Measurements from ENCODE around the gene ZHX3.
"Not testable (repeated sequence)": the region's sequence is repeated elsewhere in the genome, so short reads cannot be mapped to it uniquely, and the experiment has no call there.

Gene ZHX3

DNA sequence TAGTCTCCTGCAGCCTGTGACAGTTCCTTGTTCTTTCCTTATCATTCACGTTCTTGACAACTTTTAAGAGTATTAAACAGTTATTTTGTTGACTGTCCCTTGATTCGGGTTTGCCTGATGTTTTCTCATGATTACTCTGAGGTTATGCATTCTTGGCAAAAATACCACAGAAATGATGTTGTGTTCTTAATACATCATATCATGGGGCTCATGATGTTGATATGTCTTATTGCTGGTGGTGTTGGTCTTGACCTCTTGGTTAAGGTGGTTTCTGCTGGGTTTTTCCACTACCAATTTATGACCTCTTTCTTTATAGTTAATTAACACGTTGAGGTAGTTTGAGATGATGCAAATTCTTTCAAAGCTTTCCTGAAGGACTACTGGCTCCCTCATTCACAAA lies 59.1 kb downstream of the ZHX3 start:
- no peak for DNase-seq (ENCODE audit: low read depth in 2 of 2)

DNA sequence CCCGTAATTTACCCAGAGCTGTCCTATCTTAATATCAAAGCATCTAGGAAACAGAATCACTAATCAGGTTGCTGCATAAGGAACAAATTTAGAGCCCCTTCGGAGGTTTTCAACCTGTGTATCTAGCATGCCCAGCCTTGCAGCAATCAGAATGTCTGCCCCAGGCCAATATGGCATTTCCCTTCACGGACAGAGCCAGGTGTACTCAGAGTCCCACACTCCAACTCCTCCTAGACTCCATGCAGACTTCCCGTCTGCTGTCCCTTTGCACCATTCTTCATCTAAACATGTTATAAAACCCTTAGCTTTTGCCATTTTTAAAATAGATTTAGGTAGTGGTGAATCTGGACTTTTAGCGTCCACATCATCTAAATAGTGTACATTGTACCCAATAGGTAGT lies 61.0 kb downstream of the ZHX3 start:
- no peak for DNase-seq (ENCODE audit: low read depth in 2 of 2)

DNA sequence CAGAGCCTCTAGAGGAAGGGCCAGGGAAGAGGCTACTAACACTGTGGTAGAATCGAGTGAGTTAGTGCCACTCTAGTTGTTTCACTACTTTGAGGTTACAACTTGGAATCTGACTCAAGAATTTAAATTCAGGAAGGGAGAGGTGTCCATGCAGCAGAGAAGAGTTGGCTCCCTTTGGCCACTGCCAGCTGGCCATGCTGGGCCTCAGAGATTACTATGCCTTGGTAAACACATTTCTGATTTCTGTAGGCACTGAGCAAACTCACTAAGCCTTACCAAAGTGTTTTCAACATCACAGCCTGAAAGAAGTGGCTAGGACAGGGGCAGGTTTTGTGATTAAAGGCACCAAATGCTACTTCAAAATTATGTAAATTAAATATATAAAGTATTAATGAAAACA lies 61.9 kb downstream of the ZHX3 start:
- DNase-seq (ENCODE audit: low read depth in 2 of 2) = no peak

DNA sequence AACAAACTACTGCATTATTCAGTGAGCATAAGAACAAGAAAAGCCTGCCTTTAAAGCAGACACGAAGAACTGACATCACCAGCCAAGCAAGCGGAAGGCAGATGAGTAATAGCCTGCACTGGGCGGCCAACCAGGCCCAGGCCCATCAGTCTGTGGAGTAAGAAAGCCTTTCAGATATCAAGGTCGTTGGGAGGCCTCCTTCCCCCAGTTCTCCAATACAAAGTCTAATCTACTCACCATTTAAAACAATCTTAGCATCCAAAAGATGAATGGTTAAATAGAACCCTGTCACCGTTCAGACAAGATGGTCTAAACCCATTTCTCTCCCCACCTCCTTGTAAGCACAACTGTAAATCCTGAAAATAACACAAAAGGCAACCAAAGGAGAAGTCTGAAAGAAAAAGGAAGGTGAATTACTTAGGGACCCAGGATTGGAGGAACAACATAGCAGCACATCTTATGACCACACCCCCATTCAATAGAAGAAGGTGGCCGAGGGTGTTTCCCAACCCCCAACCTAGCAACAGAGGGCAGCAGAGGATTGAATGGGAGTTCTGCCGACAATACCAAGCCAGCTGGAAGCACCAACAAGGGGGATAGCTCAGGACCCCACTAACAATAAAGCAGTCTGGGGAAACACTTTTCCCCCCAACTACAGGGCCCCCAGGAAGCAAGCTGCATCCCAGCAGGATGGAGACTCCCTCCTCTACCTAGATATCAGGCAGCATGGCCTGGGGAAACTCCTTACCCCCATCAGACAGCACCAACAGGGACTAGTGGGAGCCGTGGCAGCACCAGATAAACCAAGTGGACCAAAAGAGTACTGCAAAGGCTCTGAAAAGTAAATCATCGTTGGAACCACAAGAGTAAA lies 67.9 kb downstream of the ZHX3 start:
- DNase-seq (ENCODE audit: low read depth in 2 of 2) = no peak

- no peak for DNase-seq (ENCODE audit: low read depth in 2 of 2)
These were observed 69.0 kb downstream of the ZHX3 start for GRCh38 chr20:41248368-41249024.

GRCh38 chr20:41247523-41248367 lies 69.8 kb downstream of the ZHX3 start:
- no peak for DNase-seq (ENCODE audit: low read depth in 2 of 2)

GRCh38 chr20:41245086-41245707 lies 72.3 kb downstream of the ZHX3 start:
- DNase-seq (ENCODE audit: low read depth in 2 of 2) = no peak

DNA sequence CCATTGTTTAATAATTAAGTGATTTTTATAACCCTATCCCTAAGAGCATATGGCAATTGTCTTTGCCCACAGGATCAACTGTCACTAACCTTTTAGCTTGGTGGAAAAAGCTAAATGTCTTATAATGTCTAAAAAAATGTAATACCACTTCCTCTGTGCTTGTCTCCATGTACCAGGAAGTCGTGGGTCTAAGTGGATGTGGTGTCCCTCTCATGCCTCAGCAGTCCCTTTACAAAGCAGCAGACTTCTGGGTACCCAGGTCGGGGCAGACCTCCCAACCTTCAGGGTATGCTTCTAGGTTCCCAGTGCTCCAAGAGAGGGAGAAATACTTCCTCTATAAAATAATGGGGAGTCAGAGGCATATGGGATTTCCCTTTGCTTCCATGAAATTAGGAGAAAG lies 74.7 kb downstream of the ZHX3 start:
- no peak for DNase-seq (ENCODE audit: low read depth in 2 of 2)

DNA sequence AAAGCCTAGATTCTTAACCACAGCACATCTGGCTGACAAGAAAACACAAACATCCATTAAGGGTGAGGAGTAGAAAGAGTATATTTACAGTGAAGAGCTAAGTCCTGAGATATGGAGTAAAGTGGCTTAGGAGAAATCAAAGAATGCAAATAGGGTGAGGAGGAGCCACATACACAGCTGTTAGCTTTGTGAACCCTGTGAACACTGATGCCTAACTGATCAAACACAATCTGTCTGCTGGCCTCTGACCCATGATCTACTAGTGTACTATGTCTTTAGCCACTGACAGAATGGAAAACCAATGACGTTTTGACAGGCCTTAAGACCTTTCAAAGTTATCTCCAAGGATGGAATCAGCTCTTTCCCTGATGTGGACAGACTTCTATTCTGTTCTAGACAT lies 75.2 kb downstream of the ZHX3 start:
- no peak for DNase-seq (ENCODE audit: low read depth in 2 of 2)

DNA sequence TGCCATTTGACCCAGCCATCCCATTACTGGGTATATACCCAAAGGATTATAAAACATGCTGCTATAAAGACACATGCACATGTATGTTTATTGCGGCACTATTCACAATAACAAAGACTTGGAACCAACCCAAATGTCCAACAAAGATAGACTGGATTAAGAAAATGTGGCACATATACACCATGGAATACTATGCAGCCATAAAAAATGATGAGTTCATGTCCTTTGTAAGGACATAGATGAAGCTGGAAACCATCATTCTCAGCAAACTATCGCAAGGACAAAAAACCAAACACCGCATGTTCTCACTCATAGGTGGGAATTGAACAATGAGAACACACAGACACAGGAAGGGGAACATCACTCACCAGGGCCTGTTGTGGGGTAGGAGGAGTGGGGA lies 80.3 kb downstream of the ZHX3 start:
- DNase-seq (ENCODE audit: low read depth in 2 of 2) = not testable (repeated sequence)

GRCh38 chr20:41236818-41237217 lies 80.7 kb downstream of the ZHX3 start:
- DNase-seq (ENCODE audit: low read depth in 2 of 2) = not testable (repeated sequence)

DNA sequence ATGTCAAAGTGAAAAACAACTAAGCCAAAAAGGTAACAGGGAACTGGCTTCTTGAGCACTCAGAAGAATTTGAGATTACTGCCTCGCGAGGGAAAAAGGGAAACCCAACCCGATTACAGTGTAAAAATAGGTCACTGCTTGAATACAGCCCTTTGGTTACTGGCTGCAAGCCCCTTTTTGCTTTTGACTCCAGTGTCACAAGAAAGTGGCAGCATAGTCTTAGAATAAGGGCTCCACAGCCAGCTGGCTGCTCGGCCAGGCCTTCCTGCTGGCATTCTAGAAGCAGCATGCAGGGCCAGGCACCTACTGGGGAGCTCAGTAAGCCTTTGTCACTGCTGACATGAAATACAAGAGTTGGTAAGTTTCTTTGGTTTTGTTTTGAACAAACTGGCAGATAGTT lies 83.0 kb downstream of the ZHX3 start:
- DNase-seq (ENCODE audit: low read depth in 2 of 2) = no peak

DNA sequence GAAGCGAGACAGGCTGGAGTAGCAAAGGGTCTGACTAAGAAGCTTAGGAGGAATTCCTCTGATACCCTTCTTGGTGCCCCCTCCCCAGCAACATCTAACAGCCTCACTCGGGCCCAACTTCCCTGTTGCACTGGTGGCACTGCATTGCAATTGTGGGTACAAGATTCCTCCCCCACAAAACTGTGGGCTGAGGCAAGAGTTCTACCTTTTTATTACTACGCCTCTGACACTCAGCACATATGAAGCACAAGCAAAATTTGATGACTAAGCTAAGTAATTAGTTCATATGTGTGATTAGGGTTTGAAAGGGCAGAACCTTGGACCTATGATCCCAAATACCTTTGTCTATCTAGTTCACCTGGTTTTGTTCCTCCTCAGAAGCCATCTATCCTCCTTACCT lies 83.5 kb downstream of the ZHX3 start:
- no peak for DNase-seq (ENCODE audit: low read depth in 2 of 2)

DNA sequence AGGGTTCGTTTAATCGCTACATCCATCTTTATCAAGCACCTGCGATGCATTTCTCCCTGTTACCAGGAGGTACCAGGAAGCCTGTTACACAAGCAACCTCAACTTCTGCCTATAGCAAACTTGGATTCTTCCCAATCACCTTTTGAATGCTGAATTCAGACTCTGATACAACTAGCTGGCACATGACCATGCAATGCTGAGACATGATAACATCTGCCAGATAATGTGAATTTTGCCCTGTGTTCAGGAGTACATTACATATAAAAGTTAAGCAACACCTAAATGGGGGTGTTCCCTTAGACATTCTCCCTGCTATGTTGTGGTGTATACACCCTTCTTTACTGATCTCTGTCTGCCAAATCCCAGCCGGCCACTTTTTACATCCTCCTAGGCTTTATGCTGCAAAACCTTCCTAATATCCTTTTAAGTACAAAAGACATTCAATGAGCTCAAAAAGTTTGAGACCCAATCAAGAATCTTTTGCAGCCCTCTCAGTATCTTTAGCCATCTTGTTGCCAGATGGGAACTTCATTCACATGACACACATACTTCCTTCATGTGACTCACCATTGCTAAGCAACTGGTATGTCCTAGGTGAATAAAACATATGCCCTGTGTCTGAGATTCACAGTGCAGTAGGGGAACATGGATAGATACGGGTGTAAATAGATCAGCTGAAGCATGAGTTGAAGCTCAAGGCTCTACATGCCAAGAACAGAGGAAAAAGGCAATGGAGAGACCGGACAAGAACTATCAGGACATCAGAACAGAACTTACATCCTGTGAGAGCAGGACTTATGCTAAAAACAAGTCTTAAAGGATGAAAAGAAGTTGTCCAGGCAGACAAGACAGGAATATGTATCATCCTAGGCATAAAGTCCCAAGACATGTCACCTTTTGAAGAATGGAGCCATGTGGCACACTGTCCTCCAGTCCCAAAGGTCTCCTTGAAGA lies 84.3 kb downstream of the ZHX3 start:
- DNase-seq (ENCODE audit: low read depth in 2 of 2) = no peak

- DNase-seq (ENCODE audit: low read depth in 2 of 2) = no peak
These were observed 86.4 kb downstream of the ZHX3 start for GRCh38 chr20:41231136-41231535.

DNA sequence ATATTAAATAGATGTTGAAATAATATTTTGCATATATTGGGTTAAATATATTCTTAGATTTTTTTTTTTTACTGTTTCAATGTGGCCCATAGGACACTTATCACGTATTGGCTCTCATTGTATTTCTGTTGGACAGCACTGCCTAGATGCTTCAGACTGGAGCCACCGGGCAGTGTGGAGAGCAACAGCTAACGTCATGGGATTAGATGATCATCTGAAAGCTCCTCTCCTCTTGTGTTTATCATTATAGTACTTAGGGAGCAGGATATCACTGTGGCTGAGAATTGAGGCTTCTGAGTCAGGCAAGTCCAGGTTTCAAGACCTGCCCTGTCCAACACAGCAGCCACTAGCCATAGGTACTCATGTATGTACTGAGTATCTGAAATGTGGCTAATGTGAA lies 87.4 kb downstream of the ZHX3 start:
- no peak for DNase-seq (ENCODE audit: low read depth in 2 of 2)

DNA sequence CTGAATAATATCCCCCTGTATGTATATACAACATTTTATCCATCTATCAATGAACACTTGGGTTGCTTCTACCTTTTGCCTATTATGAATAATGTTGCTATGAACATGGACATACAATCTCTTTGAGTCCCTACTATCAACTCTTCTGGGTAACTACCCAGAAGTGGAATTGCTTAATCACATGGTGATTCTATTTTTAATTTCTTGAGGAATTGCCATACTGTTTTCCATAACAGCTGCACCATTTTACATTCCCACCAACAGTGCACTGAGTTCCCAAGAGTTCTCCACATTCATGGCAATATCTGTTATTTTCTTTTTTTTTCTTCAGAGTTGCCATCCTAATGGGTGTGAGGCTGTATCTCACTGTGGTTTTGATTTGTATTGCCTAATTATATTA lies 88.3 kb downstream of the ZHX3 start:
- DNase-seq (ENCODE audit: low read depth in 2 of 2) = no peak

DNA sequence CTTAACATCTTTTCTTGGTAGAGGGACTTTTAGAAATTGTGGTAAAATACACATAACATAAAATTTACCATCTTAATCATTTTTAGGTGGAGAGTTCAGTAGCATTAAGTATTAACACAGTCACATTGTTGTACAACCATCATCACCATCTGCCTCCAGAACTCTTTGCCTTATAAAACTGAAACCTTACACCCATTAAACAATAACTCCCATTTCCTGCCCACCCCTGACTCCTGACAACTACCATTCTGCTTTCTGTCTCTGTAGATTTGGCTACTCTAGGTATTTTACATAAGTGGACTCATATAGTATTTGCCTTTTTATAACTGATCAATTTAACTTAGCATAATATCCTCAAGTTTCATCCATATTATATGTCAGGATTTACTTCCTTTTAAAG lies 88.7 kb downstream of the ZHX3 start:
- no peak for DNase-seq (ENCODE audit: low read depth in 2 of 2)

DNA sequence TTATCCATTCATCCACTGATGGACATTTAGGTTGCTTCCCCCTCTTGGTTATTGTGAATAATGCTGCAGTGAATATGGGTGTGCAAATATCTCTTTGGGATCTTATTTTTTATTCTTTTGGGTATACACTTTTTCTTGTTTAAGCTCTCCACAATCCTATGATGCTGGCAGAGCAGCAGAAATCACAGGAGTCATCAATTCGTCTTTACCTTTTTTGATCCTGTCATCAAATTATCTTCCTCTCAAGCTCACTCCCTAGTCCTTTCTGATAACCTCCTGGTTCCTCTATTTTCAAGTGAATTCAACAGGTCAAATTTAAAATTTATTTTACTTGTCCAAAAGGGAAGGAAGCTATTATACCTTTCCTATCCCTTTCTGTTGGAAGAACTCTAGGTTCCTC lies 91.1 kb downstream of the ZHX3 start:
- DNase-seq (ENCODE audit: low read depth in 2 of 2) = no peak

GRCh38 chr20:41225091-41225490 lies 92.4 kb downstream of the ZHX3 start:
- DNase-seq (ENCODE audit: low read depth in 2 of 2) = no peak

- no peak for DNase-seq (ENCODE audit: low read depth in 2 of 2)
These were observed 93.2 kb downstream of the ZHX3 start for GRCh38 chr20:41224281-41224680.

All from stimulated activated CD4-positive, alpha-beta T cell treated with anti-CD3 and anti-CD28 coated beads, Interleukin-4, amount 100 ng/mL, for 48 hours (primary cell).